Hematopoietic multipotent progenitor cell treated with erythropoietin and hydrocortisone succinate and interleukin-3 and kit ligand, for 17 days (in vitro differentiated cells): ENCODE measurements around the gene SRMS.
A peak's percentile ranks its signal among the peaks of the same experiment; 100 is the strongest.

Experiments used
- DNase-seq: peaks from one replicate; pipeline ENCODE4 v3.0.0-alpha.2; 2015; ENCODE audit warnings: low spot score

Gene SRMS

DNA sequence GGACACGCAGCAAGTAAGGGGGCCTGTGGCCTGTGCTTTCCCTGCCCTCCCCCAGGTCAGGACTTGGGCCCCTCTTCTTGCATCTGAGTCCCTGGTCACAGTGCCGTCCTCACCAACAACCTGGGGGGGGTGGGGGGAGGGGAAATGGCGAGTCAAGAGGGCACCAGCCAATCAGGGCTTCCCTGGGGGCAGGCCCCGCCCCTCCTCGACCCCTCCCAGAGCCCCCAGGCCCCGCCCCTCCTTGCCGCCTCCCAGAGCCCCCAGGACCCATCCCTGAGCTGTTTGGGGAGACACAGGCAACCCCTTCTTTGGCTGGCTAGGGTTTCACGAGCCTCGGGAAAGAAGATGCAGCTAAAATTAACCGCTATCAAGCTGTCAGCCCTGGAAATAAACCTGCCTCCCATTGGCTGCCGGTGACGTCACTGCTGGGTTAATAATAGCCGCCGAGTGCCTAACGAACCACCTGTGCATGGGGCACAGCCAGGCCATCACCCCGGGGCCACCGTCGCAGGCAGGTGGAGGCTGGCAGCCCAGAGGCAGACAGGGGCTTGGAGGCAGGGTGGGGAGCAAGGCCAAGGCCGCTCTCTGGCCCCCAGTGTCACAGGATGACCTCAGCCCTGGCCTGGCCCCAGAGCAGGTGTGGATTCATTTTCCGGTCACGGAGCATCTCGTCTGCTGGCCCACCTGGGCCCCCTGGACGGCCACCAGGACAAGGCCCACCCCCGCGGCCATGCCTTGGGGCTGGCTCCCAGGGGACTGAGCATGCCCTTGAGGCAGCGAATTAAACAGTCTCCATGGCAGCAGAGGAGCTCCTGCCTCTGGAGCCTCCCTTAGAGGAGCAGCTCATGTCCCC lies 45.5 kb downstream of the SRMS start:
- DNase-seq: no peak

DNA sequence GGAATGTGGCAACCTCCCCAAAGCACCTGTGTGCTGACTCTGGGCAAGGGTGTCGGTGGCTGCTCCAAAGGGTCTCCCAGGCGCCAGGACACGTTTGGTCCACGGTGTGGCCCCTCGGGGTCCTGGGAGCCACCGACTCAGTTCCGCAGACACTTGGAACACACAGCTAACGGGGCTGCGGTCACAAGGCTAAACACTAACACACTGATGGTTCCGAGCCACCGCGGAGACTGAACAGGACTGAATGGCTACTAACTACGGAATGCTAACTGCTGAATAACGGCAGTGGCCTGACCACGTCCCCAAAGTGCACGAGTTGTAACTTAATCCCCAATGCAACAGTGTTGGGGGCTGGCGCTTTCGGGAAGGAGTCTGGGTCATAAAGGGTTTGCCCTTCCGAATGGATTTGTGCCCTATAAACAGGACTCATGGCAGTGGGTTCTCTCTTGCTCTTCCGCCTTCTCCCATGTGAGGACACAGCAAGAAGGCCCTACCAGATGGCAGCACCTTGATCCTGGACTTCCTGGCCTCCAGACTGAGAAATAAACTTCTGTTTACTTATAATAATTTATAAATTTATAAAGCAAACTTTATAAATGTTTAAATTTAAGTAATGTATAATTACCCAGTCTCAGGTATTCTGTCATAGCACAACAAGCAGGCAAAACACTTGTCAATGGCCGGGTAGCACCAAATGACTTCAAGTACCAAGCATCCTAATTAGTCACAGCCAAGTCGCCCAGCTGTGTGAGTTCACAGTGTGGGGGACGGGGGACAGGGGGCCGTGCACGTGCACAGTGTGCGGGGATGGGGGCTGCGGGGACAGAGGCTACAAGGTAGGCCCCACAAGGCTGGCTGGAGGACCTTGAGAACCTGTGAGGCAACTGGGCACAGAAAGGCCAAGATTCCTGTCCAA lies 46.4 kb downstream of the SRMS start:
- no peak for DNase-seq

DNA sequence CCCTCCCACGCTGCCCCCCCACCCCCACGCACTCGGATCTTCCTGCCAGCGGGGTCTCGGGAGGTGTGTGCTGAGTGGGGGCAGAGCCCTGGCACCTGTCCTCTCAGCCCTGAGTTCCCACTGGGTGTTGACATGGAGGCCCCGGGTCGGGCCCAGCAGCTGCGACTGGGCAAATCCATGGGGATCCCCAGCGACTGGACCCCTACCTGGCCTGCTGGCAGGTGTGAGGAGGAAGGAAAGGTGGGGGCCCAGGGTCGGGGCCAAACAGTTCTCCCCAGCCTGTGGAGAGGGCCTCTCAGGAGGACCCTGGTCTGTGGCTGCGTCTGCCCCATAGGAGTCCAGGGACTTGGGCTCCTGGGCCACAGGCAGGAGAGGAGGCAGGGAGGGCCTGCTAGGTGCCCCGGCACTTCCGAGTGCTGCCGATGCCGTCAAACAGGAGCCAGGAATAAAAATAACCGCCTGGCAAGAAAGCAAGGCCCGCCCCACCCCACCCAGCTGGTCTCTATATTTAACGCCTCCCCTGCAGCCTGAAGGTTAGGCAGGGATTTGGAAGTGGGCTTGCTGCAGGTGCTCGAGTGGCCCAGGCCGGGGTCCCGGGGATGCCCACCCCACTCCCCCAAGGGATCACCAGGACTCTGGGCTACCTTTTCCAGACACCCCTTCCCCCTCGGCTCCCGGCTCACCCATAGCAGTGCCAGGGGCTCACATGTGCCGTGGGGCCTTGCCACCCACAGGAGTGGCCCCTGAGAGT lies 47.2 kb downstream of the SRMS start:
- DNase-seq: no peak

DNA sequence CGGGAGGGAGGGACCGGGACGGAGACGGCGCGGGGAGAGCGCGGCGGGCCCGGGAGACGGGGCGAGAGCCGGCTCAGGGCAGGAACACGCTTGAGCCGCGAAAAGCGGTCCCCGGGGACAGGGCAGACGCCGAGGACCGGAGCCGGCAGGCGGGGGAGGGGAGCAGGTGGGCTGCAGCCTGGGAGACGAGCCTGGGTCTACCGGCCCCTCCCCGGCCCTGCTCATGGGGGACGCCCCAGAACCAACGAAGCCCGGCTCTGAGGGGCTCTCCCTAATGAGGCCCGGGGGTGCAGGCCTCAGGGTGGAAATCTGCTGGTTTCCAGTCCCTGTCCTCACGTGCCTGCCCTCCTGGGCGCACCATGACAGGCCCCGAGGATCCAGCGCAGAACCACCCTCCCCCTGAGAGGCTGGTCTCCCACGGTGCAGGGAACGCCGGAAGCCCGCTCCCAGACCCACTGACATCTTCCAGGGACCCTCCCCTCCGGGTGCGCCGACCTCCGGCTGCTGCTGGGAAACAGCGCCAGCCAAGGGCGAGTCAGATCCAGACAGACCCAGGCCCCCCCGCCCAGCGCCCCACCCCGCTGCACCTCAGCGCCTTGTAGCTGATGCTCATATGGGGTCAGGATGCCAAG lies 48.1 kb downstream of the SRMS start:
- DNase-seq: no peak

DNA sequence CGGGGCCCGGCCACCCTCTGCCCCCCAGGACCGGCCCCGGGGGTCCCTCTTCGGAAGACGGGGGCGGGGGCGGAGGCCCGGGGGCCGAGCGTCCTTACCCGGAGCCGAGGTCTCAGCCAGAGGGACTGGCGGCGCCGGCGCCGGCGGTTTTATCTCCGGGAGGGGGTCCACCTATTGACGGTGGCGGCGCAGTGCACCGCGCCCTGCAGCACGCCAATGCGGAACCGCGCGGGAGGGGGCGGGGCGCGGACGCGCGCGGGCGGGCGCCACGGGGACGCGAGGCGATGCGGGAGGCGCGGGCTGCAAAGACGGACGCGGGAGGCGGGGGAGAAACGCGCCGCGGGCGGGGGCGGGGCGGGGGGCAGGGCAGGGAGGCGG lies 48.6 kb downstream of the SRMS start, which contains the start of gene EEF1A2:
TSS of gene EEF1A2 (minus strand) at position 124 of the 378 bp plus-strand sequence. CDS start 1,320 bp downstream, outside the sequence.
- no peak for DNase-seq

DNA sequence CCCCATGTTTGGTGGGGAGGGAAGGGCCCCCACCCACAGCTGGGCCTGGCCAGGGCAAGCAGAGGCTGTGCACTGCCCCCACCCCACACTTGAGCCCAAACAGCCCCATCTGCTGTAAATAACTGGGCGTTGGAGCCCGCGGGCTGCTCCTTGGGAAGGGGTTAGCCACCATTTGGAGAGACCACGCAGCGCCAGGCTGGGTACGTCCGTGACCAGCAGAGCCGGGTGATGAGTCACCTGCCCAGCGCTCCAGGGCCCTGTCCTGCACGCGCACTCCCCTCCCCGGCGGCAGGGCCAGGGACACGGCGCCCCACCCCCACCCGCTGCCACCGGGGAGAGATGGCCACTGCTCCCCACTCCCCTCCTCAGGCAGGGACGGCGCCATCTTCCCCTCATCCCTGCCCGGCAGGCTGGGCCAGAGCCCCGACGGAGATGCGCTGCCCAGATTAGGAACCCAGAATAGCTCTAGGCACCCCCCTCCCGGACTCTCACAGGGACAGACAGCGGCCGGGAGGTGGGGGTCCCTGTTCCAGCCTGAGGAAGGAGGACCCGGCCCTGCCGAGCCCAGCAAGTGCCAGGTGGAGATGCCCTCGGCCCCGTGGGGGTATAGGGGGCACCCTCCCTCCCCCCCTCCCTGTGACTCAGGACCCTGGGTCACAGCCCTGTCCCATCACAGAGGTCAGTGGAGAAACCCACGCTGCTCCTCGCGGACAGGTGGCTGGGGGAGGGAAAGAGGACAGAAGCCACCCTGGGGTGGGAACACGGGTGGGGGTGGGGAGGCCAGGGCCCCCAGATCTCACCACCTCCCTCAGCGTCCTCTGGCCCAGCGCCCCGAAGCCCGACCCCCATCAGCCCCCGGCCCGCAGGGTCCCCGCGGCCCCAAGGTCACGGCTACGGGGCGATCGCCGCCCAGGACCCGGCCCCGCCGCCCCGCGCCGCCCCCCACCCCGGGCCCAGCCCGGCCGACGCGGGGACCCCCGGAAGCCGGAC lies 49.3 kb downstream of the SRMS start:
- DNase-seq: no peak

DNA sequence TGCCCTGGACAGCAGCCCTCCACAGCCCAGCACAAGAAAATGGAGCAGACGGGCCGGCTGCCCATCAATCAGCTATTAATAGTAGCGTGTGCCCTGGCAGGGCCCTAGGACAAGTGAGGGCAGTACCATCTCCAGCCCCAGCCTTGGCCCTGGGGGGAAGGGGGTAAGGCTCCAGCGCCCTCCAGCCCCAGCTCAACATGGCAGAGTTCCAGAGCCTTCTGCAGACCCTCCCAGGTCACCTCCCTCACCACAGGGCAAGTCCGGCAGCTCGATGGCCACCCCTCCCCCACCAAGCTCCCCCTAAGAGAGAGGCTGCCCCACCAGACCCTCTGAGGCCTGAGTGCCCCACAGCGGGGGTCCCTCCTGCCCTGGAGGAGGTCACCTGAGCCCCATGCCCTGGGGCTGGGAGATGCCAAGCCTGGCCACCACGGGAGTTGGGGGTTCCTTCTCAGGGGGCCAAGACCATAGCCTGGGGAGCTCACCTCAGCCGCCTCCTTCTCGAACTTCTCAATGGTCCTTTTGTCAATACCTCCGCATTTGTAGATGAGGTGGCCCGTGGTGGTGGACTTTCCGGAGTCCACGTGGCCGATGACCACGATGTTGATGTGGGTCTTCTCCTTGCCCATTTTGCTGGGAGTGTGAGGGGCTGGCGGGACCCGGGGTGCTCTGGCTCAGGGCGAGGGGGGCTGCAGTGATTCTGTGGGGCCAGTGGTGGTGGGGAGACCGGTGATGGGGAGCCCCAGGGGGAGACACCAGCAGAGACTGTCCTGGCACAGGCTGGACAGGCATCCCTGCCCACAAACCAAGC lies 50.2 kb downstream of the SRMS start:
- no peak for DNase-seq

DNA sequence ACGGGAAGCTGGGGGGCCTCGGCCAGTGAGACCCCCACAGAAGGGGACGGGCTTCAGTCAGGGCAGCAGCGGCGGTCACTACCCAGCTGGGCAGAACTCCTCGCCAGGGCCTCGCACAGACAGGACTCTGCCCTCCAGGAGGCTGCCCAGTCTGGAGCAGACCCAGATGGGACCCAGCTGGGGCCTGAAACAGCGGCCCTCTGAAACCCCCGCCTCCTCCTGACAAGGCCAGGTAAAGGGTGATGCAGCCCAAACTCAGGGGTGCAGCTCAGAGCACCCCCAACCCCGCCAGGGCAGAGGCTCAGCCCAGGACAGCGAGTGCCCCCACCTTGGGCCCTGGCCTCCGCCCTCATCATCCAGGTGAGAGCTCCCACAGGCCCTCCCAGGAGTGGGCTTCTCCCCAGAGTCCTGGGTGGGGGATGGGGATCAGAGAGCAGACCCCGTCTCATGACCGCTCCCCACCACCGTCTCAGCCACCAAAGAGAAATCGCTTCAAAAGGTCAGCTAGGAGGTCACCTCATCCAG lies 50.9 kb downstream of the SRMS start:
- DNase-seq: no peak

DNA sequence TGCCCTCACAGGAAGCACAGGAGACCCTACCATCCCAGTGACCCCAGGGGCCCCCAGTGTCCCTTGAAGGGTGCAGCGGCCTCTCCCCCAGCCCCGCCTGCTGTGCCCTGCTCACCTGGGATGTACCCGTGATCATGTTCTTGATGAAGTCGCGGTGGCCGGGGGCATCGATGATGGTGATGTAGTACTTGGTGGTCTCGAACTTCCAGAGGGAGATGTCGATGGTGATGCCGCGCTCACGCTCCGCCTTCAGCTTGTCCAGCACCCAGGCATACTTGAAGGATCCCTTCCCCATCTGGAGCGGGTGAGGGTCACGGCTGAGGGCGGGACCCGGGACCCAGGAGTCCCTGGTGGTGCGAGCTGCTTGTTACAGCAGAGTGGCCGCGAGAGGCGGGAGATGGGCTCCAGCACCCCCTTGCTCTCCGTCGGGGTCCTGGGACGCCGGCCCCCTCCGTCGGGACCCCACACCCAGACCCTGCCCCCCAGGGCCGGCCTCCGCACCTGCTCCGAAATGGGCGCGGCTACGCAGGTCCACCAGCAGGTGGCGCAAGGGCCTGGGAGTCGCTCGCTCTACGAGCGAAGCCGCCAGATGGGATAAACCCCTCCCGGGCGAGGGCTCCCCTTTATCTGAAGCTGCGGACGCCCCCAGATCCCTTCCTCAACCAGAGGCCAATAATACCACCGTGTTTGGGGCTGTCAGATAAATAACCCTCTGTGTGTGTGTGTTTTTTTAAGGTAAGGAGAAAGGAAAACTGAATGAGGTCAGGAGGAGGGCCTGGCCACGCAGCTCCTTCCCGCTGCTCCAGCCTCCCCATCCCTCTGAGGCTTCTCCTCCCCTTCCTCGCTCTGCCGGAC lies 51.6 kb downstream of the SRMS start:
- peak; percentile 68 for DNase-seq

DNA sequence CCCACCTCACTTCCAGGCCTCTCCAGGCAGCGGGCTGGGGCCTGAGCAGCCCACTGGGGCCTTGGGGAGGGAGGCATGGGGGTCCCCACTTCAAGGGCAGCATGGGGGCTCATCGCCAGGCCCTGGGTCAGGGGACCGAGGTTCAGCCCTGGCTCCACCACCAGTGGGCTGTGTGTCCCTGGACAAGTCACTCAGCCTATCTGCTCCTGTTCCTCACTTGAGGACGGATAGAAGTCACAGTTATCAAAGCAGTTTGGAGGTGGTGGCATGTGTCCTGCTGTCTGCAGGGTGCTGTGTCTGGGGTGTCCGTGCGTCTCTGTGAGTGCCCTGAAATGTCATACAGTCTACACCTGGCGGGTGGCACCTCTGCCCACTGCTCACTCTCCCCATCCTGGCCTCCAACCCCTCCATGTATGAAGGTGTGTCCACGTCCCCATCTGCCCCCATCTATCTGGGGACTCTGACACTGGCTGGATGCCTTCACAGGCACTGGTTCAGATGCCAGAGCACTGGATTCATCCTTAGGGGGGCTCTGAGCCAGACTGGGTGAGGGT lies 52.3 kb downstream of the SRMS start:
- no peak for DNase-seq

DNA sequence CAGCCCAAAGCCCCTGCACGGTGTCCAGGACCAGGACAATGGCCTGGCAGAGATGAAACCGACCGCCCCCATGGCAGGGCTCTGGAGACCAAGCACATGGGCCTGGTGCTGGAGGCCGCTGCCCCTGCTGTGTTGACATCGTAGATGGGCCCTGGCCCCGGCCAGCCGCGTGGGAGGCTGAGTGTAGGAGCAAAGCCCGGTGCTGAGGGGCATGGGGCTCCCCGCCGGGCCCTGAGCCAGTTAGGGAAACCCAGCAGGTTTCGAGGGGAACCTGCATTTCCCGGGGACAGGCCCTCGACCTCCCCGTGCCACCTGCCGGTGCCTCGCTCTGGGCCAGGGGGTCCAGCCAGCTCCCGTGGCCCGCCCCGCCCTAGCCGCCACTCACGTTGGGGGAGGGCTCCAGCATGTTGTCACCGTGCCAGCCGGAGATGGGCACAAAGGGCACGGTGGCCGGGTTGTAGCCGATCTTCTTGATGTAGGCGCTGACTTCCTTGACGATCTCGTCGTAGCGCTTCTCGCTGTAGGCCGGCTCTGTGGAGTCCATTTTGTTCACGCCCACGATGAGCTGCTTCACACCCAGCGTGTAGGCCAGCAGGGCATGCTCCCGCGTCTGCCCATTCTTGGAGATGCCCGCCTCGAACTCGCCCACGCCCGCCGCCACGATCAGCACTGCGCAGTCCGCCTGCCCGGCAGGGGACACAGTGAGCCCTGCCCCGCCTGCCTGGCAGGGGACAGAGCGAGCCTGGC lies 53.0 kb downstream of the SRMS start:
- no peak for DNase-seq

DNA sequence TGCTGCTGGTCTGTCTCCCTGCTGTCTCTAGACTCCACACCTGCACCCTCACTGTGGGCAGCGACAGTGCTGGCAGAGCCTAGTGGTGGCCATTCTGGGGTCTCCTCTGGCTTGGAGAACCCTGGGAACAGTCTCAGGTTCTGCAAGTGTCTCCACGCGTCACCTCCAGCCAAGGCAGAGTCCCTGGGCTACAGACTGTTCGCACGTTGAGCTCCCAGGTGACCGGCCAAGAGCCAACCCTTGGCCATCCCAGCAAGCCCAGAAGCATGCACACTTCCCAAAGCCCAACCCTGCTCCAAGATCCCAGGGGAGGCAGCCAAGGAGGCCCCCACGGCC lies 53.5 kb downstream of the SRMS start:
- no peak for DNase-seq

DNA sequence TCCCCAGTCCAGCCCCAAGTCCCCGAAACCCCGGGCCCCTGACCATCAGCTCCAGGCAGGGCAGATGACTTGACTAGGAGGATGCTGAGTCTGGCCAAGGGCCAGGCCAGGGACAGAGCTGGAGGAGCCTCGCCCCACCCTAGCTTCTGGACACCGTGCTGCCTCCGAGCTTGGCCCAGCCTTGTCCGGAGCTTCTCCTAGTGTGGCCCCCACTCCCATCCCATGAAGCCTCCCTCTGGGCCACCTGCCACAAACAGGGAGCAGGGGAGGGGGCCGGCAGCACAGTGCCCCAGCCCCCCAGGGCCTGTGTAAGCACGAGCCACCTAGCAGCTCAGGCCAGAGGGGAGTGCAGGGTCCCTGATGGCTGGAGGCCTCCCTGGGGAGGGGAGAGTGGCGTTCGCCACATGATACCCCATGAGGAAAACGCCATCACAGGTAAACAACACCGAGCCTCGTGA lies 54.0 kb downstream of the SRMS start:
- no peak for DNase-seq

DNA sequence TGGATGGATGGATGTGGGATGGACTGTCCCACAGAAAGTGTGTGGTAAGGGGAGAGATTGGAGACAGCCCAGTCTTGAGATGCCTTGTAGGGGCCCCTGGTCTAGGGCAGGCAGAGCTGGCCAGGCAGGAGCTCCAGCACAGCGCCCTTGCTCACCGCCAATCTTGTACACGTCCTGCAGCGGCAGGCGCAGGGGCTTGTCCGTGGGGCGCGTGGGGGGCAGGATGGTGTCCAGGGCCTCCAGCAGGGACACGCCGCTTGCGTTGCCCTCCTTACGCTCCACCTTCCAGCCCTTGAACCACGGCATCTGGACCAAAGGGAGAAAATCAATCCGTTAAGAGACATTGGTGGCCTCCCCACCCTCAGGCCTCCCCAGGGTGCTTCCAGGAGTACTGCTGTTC lies 54.6 kb downstream of the SRMS start:
- no peak for DNase-seq

DNA sequence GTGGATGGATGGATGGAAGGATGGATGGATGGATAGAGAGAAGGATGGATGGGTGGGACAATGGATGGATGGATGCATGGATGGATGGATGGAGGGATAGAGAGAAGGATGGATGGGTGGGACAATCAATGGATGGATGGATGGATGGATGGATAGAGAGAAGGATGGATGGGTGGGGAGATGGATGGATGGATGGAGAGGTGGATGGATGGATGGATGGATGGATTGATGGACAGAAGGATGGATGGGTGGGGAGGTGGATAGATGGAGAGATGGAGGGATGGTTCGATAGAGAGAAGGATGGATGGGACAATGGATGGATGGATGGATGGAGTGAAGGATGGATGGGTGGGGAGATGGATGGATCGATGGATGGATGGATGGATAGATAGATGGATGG lies 55.0 kb downstream of the SRMS start:
- DNase-seq: no peak

DNA sequence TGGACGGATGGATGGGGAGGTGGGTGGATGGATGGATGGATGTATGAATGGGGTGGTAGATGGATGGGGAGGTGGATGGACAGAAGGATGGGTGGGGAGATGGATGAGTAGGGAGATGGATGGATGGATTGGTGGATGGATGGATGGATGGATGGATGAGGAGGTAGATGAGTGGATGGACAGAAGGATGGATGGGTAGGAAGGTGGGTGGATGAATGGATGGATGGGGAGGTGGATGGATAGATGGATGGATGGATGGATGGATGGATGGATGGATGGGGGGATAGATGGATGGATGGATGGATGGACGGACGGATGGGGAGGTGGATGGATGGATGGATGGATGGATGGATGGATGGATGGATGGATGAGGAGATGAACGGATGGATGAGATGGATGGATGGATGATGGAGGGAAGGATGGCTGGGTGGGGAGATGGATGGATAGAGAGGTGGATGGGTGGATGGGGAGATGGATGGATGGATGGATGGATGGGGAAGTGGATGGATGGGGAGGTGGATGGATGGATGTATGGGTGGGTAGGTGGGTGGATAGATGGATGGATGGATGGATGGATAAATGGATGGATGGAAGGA lies 55.8 kb downstream of the SRMS start:
- DNase-seq: no peak

DNA sequence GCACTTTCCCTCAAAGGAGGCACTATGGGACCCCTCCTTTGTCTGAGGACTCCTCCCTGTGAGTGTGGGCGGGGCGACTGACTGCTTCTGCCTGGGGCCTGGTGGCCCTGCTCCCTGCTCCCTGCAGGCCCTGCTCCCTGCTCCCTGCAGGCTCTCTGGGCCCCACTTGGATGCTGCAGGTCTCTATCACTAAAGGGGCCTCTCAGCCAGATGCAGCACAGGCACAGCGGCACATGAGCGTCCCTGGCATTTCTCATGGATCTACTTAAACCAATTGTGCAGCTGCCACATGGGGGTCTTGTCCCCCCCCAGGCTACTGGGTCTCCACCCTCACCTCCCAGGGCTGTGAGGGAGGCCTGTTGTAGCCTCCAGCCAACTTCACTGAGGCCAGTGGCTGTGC lies 56.5 kb downstream of the SRMS start:
- DNase-seq: no peak
